Subcutaneous adipose tissue (tissue), 4 donors: ENCODE measurements around the gene MYLK. TPM values are rescaled to one million over a fixed set of nuclear protein-coding genes. Genes with fewer than 3 reads are reported as not detected.

Experiments
- CTCF ChIP-seq: fragments of 450-650 bp; IDR thresholded peaks from one replicate; pipeline ENCODE4 v1.5.1; 2016; ENCODE audit warnings: low read depth, mild to moderate bottlenecking, control low read depth, antibody characterized with exemption, moderate library complexity
- total RNA-seq, 4 donors: library from RNA; depleted of rRNA; stranded (reverse); fragments of >200 nt; gene quantifications; one replicate each; pipeline ENCODE4 v1.1.0, GENCODE V29; 2016

Gene MYLK
- total RNA-seq, 4 donors from 2014 or later = 28.2 to 113 (median 58.3) TPM

GRCh38 chr3:123788710-123789109 is 95.4 kb downstream of the MYLK start:
- TF ChIP-seq CTCF = no peak

- TF ChIP-seq CTCF = no peak
Observed at GRCh38 chr3:123787133-123787532, 97.0 kb downstream of the MYLK start.

GRCh38 chr3:123785602-123786001 is 98.5 kb downstream of the MYLK start:
- no peak for TF ChIP-seq CTCF

GRCh38 chr3:123783811-123784210 is 100.3 kb downstream of the MYLK start:
- no peak for TF ChIP-seq CTCF

- TF ChIP-seq CTCF = no peak
Observed at GRCh38 chr3:123783050-123783689, 101.0 kb downstream of the MYLK start.

- TF ChIP-seq CTCF = no peak
Observed at GRCh38 chr3:123782488-123782887, 101.6 kb downstream of the MYLK start.

- no peak for TF ChIP-seq CTCF
Observed at GRCh38 chr3:123781571-123782275, 102.4 kb downstream of the MYLK start.
